SH-SY5Y (cell line): Measurements from ENCODE around the gene GRIFIN.

Experiments
- GATA2 ChIP-seq: IDR thresholded peaks from 2 replicates; pipeline ENCODE4 v1.6.1; 2011; ENCODE audit warnings: mild to moderate bottlenecking, low read depth, low read length
- GATA3 ChIP-seq: IDR thresholded peaks from 2 replicates; pipeline ENCODE4 v1.6.1; 2011; ENCODE audit warnings: low read depth, mild to moderate bottlenecking, low read length, moderate library complexity

GRIFIN gene

GRCh38 chr7:2476298-2476697 lies at the start of gene GRIFIN:
Gene GRIFIN (minus strand): TSS chr7:2476398. CDS start chr7:2476383, 15 bp downstream.
- TF ChIP-seq GATA3, result no peak
- no peak for TF ChIP-seq GATA2

- TF ChIP-seq GATA3 (no peak), GATA2 (no peak)
These were observed 48.8 kb upstream of the GRIFIN start for GRCh38 chr7:2524808-2525657.

- no peak for TF ChIP-seq GATA2
- TF ChIP-seq GATA3, result no peak
These were observed 48.0 kb upstream of the GRIFIN start for GRCh38 chr7:2523941-2524807.

- no peak for TF ChIP-seq GATA2
- no peak for TF ChIP-seq GATA3
These were observed 47.3 kb upstream of the GRIFIN start for GRCh38 chr7:2523461-2523936.

- TF ChIP-seq GATA3 (no peak), GATA2 (peak; percentile 26; the same call in 1 of the 2 replicates)
These were observed 46.7 kb upstream of the GRIFIN start for GRCh38 chr7:2522780-2523433.

GRCh38 chr7:2521952-2522591 lies 45.9 kb upstream of the GRIFIN start:
- TF ChIP-seq GATA3, result no peak
- 0 out of 2 replicates have a peak, but pooled peaks have one; percentile 21 for TF ChIP-seq GATA2

GRCh38 chr7:2521341-2521745 lies 45.1 kb upstream of the GRIFIN start:
- TF ChIP-seq GATA2, result no peak

- TF ChIP-seq GATA3 (no peak), GATA2 (no peak)
These were observed 44.6 kb upstream of the GRIFIN start for GRCh38 chr7:2520761-2521290.

GRCh38 chr7:2520131-2520760 lies 44.0 kb upstream of the GRIFIN start:
- no peak for TF ChIP-seq GATA3
- TF ChIP-seq GATA2, result no peak

- TF ChIP-seq GATA2 (no peak), GATA3 (no peak)
These were observed 43.1 kb upstream of the GRIFIN start, which contains the start of gene LFNG for GRCh38 chr7:2519119-2519930. Gene LFNG (plus strand): TSS chr7:2519774. CDS start chr7:2519862, 88 bp downstream.

- TF ChIP-seq GATA2, result no peak
These were observed 42.5 kb upstream of the GRIFIN start for GRCh38 chr7:2518737-2519118.

GRCh38 chr7:2517678-2518507 lies 41.7 kb upstream of the GRIFIN start:
- no peak for TF ChIP-seq GATA3
- no peak for TF ChIP-seq GATA2

- TF ChIP-seq GATA3, result no peak
- TF ChIP-seq GATA2, result no peak
These were observed 40.8 kb upstream of the GRIFIN start for GRCh38 chr7:2517026-2517425.
